Measurements from ENCODE around the gene PRRG2. TPM values are rescaled to one million over a fixed set of nuclear protein-coding genes. Genes with fewer than 3 reads are reported as not detected.

The PRRG2 gene
- total and polyA plus RNA-seq, 9 of the 15 experiments (the other 6 are each of a cell fraction or from before 2014, with no cell fraction given), result 0.06 to 1.1 (median 0.33) TPM

DNA sequence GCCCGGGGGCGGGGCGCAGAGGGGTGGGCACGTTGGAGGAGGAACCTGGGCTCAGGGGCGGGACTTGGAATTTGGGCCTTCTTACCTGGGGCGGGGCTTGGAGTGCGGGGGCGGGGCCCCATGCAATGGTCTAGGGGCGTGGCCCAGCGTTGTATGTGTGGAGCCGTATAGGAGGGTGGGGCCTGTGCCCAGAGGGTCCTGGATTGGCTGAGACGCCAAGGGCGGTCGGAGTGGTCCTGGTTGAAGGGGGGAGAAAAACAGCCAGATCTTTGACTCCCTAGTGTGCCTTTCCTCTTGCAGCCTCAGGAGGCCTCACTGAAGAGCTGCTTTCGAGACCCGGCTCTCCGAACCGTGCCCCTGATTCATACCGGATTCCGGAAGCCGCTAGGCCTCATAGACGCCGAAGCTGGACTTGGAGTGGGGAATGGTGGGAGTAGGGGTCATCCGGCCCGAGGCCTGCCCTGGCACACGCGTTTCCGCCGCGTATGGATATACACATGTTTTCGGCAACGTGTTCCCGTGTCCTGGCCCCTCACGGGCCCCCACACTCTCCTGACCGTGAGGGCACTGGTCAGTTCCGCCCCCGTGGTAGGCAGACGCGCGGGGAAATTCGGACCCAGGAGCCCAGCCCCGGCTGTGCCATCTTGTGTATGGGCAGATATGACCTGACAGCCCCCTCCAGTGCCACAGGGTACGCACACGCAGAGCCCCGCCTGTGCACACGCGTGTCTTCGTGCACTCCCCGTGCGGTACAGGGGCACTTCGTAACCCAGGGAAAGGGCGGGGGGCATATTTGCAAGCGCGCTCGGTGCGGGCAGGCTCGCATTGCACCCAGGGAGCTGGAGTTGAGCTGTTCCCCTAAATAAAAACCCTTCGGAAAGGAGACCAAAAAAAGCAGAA lies 9.2 kb downstream of the PRRG2 start (continued):
- TF ChIP-seq C11orf30 (IDR thresholded peaks at IDR 0.05; ENCODE audit: low read depth) (no peak), GTF2F1 (IDR thresholded peaks at IDR 0.05; ENCODE audit: low read depth, low read length) (peak; percentile 90; the same call in 1 of the 2 replicates), RBBP5 (IDR thresholded peaks at IDR 0.05; ENCODE audit: borderline replicate concordance, insufficient read depth, low read length, poor library complexity, severe bottlenecking) (peak; percentile 63), ZNF77 (CRISPR knock-in tag; IDR thresholded peaks at IDR 0.05) (no peak), SIX5 (IDR thresholded peaks at IDR 0.05; ENCODE audit: borderline replicate concordance in 1 of 2, insufficient read depth in 1 of 2, low read depth in 1 of 2, low read length in 2 of 2) (no peak), RUNX1 (IDR thresholded peaks at IDR 0.05; ENCODE audit: low read depth) (no peak), FOXJ2 (tag; IDR thresholded peaks at IDR 0.05) (no peak), MEIS2 (IDR thresholded peaks at IDR 0.05; ENCODE audit: partially characterized antibody) (no peak), SIN3B (IDR thresholded peaks at IDR 0.05; ENCODE audit: low read depth) (no peak), THRAP3 (IDR thresholded peaks at IDR 0.05; ENCODE audit: borderline replicate concordance) (no peak), RBM14 (IDR thresholded peaks at IDR 0.05; ENCODE audit: borderline replicate concordance, insufficient read depth, low read depth, low read length) (no peak), PBX2 (CRISPR knock-in tag; IDR thresholded peaks at IDR 0.05; ENCODE audit: low read depth) (no peak), PBX2 (tag; conservative IDR thresholded peaks at IDR 0.05; ENCODE audit: low read depth) (no peak), SMAD3 (CRISPR knock-in tag; conservative IDR thresholded peaks at IDR 0.05) (no peak), ZNF583 (CRISPR knock-in tag; IDR thresholded peaks at IDR 0.05) (no peak), NR2F6 (CRISPR knock-in tag; IDR thresholded peaks at IDR 0.05) (no peak), RBM15 (IDR thresholded peaks at IDR 0.05; ENCODE audit: insufficient read depth, low read length) (no peak), FOXK2 (conservative IDR thresholded peaks at IDR 0.05 in 1 of 2, IDR thresholded peaks at IDR 0.05 in 1 of 2; ENCODE audit: low read depth in 2 of 2) (no peak), LCOR (CRISPR knock-in tag; IDR thresholded peaks at IDR 0.05) (no peak), PHF21A (IDR thresholded peaks at IDR 0.05; ENCODE audit: borderline replicate concordance, low read depth) (no peak)
- TF ChIP-seq, protein P1, sequence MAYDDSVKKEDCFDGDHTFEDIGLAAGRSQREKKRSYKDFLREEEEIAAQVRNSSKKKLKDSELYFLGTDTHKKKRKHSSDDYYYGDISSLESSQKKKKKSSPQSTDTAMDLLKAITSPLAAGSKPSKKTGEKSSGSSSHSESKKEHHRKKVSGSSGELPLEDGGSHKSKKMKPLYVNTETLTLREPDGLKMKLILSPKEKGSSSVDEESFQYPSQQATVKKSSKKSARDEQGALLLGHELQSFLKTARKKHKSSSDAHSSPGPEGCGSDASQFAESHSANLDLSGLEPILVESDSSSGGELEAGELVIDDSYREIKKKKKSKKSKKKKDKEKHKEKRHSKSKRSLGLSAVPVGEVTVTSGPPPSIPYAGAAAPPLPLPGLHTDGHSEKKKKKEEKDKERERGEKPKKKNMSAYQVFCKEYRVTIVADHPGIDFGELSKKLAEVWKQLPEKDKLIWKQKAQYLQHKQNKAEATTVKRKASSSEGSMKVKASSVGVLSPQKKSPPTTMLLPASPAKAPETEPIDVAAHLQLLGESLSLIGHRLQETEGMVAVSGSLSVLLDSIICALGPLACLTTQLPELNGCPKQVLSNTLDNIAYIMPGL (CRISPR knock-in tag; IDR thresholded peaks at IDR 0.05), result peak; percentile 62; the same call in 1 of the 2 replicates
- TF ChIP-seq, protein P2, sequence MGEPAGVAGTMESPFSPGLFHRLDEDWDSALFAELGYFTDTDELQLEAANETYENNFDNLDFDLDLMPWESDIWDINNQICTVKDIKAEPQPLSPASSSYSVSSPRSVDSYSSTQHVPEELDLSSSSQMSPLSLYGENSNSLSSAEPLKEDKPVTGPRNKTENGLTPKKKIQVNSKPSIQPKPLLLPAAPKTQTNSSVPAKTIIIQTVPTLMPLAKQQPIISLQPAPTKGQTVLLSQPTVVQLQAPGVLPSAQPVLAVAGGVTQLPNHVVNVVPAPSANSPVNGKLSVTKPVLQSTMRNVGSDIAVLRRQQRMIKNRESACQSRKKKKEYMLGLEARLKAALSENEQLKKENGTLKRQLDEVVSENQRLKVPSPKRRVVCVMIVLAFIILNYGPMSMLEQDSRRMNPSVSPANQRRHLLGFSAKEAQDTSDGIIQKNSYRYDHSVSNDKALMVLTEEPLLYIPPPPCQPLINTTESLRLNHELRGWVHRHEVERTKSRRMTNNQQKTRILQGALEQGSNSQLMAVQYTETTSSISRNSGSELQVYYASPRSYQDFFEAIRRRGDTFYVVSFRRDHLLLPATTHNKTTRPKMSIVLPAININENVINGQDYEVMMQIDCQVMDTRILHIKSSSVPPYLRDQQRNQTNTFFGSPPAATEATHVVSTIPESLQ (CRISPR knock-in tag; IDR thresholded peaks at IDR 0.05), result peak; percentile 91
